GM21786 (cell line): Measurements from ENCODE around the gene PTGIR.
"Not testable (repeated sequence)": the region's sequence is repeated elsewhere in the genome, so short reads cannot be mapped to it uniquely, and the experiment has no call there.

ENCODE experiments used
- ATAC-seq: cut with Tn5 transposase; IDR thresholded peaks from one replicate; pipeline ENCODE4 v1.9.1; 2021; ENCODE audit not compliant: unreplicated experiment

PTGIR gene

DNA sequence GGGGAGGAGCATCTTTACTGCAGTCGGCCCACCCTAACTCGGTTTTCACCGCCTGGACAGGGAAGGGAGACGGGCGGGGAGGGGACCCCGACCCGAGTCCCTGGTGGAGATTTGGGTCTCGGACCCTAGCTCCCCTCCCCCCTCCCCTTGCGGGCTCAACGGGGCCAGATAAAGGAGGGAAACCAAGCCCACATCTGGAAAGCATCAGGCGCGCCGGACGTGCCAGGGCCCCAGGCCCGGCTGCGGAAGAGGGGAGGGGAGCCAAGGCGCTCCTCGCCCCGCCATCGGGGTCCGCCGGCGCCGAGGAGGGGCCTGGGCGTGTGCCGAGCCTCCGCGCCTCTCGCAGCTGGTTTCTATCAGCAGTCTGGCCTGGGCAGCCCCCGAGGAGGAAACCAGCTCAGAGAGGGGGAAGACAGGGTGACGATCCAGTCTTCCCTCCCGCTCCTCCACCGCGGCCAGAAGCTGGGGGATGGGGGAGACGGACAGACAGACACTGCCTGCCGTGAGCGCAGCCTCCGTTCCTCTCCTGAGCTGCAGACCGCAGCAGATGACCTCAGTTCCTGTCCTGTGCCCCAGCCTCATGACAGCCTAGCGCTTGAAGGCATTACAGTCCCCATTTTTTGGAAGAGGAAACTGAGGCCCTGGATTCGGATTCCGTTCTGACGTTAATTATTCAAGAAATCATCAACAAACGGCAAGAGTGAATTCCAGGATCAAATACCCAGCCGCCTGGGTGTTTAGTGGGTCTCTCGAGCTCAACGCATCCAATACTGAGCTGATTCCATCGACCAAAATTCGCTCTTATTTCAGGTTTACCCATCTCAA lies 14.7 kb upstream of the PTGIR start:
- ATAC-seq = no peak

DNA sequence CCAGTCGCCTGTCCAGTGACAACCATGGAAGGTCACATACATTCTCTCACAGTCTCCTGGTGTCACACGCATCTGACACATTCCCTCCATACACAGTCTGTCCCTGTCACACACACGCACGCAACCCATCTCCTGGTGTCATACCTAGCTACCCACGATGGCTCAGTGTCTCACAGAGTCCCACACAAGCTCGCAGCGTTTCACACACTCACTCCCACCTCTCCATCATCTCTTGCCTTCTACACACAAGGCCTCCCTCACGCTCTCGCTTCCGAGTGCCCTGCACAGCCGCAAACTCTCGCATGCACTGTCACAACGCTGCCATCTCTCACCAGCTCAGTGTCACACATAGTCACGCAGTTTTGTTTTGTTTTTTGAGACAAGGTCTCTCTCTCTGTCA lies 12.3 kb upstream of the PTGIR start:
- no peak for ATAC-seq

DNA sequence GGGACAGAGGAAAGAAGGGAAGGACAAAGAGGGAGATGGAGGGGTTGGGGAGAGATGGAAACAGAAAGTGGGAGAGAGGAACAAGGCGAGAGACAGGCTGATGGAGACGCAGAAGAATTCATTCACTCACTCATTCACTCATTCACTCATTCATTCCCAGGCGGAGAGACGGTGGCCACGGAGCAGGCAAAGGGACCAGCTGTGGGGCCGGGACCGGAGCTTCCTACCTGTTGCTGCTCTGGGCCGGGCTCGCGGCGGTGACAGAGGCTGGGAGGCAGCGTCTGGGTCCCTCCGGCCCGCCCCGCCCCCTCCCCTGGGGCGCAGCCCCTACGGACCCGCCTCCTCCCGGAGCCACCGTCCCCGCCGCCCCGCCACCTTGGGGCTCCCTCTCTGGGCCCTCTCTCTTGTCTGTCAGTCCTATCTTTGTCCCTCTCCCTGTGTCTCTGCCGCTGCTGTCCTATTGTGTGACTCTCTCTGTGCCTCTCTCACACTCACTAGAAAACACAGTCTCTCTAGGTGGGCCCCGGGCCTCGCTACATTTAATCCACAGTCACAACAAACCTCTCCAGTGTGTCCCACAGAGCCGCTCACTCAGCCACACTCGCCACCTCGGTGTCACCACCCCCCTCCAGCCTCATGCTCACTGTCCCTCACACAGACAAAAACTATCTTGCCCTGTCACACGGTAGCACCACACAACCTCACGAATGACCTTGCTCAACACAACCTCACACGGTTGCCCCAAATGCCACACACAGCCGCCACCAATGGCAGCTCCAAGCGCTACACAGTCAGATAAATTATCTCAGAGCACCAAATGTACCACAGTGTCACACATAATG lies 11.3 kb upstream of the PTGIR start, which contains the start of gene GNG8:
Gene GNG8 (minus strand): TSS at position 283 of the 842 bp plus-strand sequence. CDS start 1,520 bp downstream, outside the sequence.
- ATAC-seq = no peak

DNA sequence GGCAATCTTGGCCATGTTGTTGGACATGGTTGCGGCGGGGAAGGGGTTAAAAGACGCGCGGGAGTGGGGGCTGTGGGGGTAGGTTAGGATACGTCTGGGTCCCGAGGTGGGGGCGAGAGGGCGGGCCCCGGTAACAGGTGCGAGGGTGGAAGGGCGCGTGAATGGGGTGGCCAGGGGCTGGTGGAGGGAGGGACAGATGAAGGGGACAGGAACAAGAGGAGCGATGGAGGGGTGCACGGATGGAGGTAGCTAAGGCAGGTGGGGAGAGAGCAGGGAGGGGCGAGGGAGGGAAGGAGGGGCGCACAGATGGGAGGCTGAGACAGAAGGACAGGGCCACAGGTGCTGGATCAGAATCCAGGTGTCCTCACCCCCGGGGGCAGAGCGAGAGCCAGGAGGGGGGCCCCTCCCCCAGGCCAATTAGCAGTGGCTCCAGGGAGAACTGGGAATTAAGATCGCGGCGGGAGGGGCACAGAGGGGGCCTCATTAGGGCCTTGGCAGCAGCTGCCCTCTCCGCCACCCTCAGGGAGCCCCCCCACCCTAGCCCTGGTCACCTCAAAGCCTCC lies 9.8 kb upstream of the PTGIR start:
- no peak for ATAC-seq

DNA sequence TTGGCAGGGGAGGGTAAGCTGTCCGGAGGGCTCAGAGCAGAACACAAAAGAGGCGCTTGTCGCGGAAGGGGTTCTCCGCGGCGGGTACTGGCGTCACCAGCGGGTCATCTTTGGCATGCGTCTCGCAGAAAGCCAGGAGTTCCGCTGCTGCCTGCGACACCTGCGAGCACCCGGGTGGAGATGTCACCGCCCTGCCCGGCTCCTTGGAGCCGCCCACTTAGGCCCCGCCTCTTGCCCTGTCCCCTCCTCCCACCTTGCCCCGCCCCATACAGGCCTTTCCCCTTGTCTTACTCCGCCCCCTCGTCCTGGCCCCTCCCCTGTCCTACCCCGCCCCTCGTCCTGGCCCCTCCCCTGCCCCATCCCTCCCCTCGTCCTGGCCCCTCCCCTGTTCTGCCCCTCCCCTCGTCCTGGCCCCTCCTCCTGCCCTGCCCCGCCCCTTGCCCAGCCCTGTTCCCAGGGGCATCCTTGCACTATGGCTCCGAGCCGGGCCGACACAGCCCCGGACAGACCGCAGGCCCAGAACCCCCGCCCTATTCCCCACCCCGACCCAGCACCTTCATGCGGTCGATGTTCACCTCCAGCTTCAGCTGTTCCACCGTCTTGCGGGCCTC lies 9.3 kb upstream of the PTGIR start:
- ATAC-seq = no peak

DNA sequence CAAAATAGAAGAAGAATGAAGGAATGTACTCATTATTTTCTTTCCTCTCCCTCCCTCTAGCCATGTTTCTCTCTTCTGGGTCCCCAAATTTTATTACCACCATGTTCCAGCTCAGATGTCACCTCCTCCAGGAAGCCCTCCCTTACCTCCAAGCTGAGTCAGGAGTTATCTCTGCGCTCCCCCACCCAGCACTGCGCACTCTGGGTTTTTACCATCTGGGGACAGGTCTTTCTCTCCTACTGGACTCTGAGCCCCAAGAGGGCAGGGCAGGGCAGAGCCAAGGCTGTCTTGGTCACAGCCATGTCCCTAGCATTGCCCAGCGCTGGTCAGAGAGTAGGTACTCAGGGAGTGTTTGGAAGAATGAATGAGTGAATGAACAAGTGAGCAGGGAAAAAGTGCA lies 8.2 kb upstream of the PTGIR start:
- ATAC-seq = no peak

DNA sequence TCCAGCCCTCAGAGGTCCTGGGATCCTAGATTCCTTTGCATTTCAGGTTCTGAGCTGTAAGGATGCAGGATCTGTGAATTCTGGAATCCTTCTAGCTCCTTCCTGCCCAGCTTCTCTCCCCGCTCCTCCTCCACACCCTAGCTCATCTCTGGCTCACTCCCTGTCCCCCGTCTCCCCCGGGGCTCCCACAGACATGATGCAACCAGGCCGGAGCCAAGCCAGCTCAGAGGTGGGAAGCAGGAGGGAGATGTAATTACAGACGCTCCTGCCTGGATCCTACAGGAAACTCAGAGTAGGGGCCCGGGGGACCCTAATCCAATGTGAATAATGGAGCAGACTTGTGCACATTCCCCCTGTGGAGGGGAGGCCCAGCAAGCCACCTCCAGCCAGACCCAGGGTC lies 6.6 kb upstream of the PTGIR start:
- ATAC-seq = no peak

DNA sequence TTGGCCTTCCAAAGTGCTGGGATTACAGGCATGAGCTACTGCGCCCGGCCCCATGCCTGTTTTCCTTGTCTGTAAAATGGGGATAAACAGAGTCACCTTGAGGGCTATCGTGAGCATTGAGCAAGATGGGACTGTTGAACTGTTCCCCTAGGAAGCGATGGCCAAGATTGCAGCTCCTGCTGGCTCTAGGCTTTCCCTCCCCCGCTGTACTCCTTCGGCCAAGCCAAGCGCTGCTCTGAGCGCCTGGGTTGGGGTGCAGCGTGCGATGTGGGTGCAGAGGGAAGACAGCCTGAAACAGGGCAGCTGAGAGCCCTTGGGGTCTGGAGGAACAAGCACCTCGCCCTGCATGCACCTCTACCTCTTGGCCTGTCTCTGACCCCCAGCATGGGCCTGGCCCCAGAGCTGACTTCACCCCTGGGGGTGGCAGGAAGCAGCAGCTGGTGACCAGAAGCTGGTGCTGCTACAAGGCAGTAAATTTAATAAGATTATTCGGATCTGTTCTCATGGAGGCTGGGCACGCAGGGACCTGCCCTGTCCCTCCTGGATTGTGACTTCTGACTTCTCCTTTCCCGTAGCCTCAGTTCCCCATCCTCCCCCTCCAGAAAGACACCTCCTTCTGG lies 5.8 kb upstream of the PTGIR start:
- no peak for ATAC-seq

DNA sequence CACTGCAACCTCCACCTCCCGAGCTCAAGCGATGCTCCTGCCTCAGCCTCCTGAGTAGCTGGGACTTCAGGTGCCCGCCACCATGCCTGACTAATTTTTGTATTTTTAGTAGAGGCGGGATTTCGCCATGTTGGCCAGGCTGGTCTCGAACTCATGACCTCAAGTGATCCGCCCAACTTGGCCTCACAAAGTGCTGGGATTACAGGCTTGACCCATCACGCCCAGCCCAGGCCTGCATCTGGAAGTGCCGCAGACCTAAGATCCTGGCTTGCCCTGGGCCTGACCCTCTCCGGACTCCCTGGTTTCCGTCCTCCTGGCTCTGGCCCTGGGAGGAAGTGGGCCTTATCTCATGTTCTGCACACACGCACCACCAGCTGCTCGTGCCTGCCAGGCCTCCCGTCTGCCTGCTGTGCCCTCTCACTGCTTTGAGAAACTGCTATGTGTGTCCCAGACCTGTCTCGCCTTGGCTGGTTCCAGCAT lies 4.7 kb upstream of the PTGIR start:
- ATAC-seq = no peak

DNA sequence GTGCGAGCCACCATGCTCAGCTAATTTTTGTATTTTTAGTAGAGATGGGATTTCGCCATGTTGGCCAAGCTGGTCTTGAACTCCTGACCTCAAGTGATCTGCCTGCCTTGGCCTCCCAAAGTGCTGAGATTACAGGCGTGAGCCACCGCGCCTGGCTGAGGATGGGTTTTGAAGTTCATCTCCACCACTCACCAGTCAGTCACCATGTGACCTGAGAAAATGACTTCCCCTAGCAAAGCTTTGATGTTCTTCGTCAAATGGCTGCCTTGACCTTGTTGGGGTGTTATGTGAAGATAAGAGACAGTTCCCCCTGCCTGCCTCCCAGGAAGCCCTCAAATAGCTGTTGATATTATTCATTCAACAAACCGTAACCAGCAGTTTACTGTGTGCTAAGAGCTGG lies 4.1 kb upstream of the PTGIR start:
- not testable (repeated sequence) for ATAC-seq

DNA sequence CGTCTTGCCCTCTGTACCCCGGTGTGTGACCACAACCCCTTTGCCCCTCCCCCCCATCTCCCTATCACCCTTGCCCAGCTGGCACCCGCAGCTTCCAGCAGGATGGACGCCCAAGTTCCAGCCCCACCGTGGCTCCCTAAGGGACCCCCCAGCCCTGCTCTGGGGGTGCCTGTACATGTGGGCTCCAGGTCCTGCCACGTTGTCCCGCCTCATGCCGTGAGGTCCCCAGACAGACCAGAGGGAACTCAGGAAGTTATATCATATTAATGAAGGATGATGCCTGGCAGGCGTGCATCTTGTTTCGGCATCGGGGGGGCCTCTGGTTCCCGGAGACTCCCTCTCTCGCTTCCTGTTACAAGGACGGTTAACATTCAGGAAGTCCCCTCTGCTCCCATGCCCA lies 1.6 kb upstream of the PTGIR start:
- no peak for ATAC-seq

DNA sequence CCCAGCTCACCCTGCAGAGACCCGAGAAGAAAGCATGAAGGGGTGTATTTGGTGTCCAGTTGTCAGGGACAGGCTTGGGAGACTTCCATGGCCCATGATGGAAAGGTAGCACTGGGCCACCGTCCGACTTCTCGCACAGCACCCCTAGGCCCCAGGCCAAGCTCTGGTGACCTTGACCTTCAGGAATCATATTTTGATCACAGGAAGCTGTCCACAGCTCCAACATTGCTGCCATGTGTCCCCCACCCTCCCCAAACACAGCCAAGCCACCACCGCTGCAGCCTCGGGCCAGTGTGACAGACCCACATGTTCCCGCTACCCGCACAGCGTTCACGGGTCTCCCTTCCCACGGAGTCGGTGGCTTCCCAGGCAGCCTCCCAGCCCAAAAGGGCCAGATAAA lies 842 bp upstream of the PTGIR start:
- ATAC-seq = no peak

DNA sequence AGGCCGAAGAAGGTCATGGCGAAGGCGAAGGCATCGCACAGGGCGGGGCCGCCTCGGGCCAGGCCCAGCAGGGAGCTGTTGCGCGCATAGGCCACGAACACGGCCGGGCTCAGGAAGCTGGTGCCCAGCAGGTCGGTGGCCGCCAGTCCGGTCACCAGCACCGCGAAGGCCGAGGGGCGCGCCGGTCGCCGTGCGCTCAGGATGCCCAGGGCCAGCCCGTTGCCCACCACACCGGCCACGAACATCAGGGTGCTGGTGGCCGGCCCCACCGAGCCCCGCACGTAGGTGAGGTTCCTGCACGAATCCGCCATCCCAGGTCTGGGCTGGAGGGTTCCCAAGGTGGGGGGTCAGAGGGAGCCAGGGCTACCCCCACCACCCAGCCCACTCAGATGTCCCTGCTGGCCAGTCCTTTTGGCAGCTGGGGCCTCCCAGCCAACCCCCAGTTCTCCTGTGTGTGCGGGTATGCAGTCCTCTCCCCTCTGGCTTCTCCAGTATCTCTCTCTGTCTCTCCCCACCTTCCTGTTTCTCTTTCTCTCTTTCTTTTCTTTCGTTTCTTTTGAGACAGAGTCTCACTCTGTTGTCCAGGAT lies 880 bp downstream of the PTGIR start:
- no peak for ATAC-seq

DNA sequence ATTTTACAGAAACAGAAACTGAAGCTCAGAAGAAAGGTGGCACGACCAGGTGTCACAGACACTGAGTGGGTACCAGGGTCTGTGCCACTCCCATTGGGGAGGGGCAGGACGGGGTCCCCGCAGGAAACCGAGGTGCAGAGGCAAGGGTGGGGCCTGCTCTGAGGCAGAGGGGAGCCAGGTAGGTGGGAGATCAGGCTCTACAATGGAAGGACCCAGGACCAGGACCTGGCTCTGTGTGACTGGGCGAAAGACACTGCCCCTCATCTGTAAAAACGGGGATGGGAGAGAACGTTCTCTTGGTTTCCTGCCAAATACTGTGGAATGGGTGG lies 2.8 kb downstream of the PTGIR start:
- no peak for ATAC-seq

DNA sequence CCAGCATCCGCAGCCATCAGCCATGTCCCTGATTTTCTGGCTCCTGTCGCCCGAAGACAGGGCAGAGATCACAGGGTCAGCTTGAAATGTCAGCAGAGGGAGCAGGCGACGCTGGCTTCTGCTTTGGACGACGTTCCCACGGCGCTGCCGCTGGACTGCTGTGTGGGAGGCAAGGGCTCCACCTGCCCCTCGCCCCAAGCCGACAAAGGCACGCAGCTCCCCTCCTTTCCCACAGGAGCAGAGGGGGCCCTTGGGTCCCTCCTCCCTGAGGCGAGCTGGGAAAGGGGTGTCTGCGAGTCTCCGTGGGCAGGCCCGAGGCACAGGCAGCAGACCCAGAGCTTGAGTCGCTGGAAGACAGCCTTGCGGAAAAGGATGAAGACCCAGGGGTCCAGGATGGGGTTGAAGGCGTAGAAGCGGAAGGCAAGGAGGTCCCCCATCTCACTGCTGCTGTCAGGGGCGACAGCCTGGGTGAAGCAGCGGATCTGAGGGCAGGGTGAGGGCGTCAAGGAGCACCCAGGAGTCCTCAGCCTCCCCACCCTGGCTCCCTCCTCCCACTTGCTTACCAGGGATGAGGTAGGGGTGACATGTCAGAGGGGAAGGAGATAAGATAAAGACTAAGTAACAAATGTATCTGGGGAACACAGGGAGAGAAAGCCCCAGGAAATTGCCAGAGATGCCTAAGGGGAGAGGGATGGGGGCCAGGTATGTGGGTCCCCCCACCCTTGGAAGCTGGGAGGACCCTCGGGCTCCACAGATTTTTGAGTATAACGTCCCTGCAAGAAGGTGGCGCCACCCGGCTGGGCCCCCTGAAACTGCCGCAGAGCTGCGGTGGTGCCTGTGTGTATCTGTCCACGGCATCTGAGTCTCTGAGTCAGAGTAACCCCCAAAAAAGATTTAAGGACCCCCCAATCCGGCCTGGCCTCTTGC lies 3.4 kb downstream of the PTGIR start:
- ATAC-seq = no peak

DNA sequence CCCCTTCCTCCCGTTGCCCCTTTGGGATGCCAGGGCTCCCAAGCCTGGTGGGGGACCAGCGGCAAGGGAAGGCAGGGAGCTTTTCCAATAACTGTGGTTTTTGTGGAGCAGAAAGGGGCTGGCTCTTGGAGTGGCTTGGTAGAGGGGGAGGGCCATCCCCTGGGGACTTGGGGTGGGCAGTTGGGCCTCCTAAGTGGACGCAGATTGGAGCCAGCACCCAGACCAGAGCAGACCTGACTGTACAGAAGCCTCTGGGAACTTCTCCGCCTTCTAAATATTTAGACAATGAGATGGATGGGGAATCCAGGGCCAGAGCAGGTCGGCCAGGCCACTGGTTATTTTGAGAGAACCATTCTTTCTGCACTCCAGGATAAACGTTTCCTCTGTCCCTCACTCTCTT lies 4.2 kb downstream of the PTGIR start:
- ATAC-seq = no peak

DNA sequence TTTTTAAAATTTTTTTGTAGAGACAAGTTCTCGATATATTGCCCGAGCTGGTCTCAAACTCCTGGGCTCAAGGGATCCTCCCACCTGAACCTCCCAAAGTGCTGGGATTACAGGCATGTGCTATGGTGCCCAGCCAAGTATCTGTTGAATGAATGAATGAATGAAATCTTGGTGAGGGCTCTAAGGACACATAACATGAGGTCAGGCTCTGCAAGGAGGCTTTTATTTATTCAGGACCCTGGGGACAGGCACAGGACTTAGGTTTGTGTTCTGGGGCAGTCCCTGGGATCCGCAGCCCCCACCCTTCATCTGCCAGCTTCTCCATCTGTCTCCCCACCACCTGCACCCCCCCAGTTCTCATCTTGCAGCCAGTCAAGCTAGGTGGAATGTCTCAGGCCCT lies 4.6 kb downstream of the PTGIR start:
- no peak for ATAC-seq

DNA sequence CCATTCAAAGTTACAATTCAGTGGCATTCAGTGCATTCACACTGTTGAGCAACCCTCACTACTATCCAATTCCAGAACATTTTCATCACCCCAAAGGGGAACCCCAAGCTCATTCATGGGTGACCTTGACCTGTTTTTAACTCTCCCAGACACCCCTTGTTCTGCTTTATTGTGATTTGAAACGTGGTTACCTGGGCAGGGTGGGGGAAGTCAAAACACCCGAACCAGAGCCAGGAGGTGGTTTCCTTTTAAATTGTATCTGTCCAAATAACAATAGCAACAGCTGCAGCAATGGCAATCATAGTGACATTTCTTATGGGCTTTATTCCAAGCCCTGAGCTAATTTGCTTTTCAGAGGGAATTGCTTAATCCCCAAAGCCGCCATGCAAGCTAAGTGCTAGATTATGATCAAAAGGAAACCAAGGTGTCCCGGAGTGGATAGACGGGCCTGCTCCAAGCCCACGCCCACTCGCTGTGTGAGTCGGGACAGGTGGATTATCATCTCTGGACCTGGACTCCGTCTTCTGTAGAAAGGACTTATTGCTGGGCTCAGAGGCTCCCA lies 6.1 kb downstream of the PTGIR start:
- ATAC-seq = no peak

DNA sequence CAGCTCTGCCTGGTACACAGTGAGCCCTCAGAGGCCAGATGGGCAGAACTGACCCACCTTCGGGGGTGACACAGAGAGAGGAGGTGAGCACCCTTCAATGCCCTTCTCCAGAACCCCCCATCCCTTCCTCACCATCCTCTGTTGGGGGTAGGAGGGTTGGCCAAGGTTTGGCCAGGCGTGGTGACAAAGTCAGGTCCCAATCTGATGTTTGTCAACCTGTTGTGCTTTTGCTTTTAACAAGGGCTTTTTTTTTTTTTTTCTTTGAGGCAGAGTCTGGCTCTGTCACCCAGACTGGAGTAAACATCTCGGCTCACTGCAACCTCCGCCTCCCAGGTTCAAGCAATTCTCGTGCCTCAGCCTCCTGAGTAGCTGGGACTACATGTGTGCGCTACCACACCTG lies 7.3 kb downstream of the PTGIR start:
- no peak for ATAC-seq
